KMS-11 (cell line): ENCODE data around the gene HOXD4.

Experiments
- H2AFZ ChIP-seq: fragments of 200-600 bp; sonication (generic); 2 replicates; pipeline ENCODE4 v1.6.1; 2016; ENCODE audit warnings: antibody characterized with exemption, mixed run types, low read depth
- H3K27ac ChIP-seq: fragments of 200-600 bp; sonication (generic); 2 replicates; pipeline ENCODE4 v1.6.1; 2016; ENCODE audit warnings: mild to moderate bottlenecking, mixed run types
- H3K27me3 ChIP-seq: fragments of 200-600 bp; sonication (generic); 2 replicates; pipeline ENCODE4 v1.6.1; 2017; ENCODE audit warnings: mild to moderate bottlenecking, low read depth, mixed run types, moderate library complexity; ENCODE audit not compliant: insufficient read depth
- H3K36me3 ChIP-seq: fragments of 200-600 bp; sonication (generic); 2 replicates; pipeline ENCODE4 v1.6.1; 2017; ENCODE audit warnings: mild to moderate bottlenecking, mixed run types; ENCODE audit not compliant: insufficient read depth
- H3K4me1 ChIP-seq: fragments of 200-600 bp; sonication (generic); 2 replicates; pipeline ENCODE4 v1.6.1; 2016; ENCODE audit warnings: mild to moderate bottlenecking, low read depth, mixed run types; ENCODE audit not compliant: poor library complexity, severe bottlenecking
- H3K4me2 ChIP-seq: fragments of 200-600 bp; sonication (generic); 2 replicates; pipeline ENCODE4 v1.7.0; 2016; ENCODE audit warnings: mild to moderate bottlenecking, mixed run types
- H3K4me3 ChIP-seq: fragments of 200-600 bp; sonication (generic); IDR thresholded peaks from 2 replicates; pipeline ENCODE4 v1.6.1; 2017; ENCODE audit warnings: low read depth, low read length, mixed read lengths; ENCODE audit not compliant: insufficient read depth
- H3K79me2 ChIP-seq: fragments of 200-600 bp; sonication (generic); 2 replicates; pipeline ENCODE4 v1.6.1; 2016; ENCODE audit warnings: low read depth, mixed run types; ENCODE audit not compliant: insufficient read depth
- H3K9ac ChIP-seq: fragments of 200-600 bp; sonication (generic); 2 replicates; pipeline ENCODE4 v1.6.1; 2016; ENCODE audit warnings: mild to moderate bottlenecking, mixed run types
- H4K20me1 ChIP-seq: fragments of 200-600 bp; sonication (generic); 2 replicates; pipeline ENCODE4 v1.6.1; 2016; ENCODE audit warnings: mild to moderate bottlenecking, mixed run types; ENCODE audit not compliant: insufficient read depth
- TF ChIP-seq, protein P1 (sequence below): fragments of 200-600 bp; sonication (generic); conservative IDR thresholded peaks from 2 replicates; pipeline ENCODE4 v1.6.1; 2017; ENCODE audit warnings: low read depth, mild to moderate bottlenecking, antibody characterized with exemption, low read length, moderate library complexity, mixed read lengths

HOXD4 gene

GRCh38 chr2:176130957-176131847 is 20.1 kb upstream of the HOXD4 start:
- H3K27ac ChIP-seq = no peak overlapping the region
- H4K20me1 ChIP-seq = no peaks in the 10 kb centered on the region
- H3K27me3 ChIP-seq = no peaks in the 10 kb centered on the region
- H2AFZ ChIP-seq = no peak overlapping the region
- no peaks in the 10 kb centered on the region for H3K79me2 ChIP-seq
- H3K4me2 ChIP-seq = no peak overlapping the region
- no peak overlapping the region for H3K4me3 ChIP-seq
- H3K4me1 ChIP-seq = peaks cover 12% of the 10 kb centered on the region
- TF ChIP-seq, protein P1, sequence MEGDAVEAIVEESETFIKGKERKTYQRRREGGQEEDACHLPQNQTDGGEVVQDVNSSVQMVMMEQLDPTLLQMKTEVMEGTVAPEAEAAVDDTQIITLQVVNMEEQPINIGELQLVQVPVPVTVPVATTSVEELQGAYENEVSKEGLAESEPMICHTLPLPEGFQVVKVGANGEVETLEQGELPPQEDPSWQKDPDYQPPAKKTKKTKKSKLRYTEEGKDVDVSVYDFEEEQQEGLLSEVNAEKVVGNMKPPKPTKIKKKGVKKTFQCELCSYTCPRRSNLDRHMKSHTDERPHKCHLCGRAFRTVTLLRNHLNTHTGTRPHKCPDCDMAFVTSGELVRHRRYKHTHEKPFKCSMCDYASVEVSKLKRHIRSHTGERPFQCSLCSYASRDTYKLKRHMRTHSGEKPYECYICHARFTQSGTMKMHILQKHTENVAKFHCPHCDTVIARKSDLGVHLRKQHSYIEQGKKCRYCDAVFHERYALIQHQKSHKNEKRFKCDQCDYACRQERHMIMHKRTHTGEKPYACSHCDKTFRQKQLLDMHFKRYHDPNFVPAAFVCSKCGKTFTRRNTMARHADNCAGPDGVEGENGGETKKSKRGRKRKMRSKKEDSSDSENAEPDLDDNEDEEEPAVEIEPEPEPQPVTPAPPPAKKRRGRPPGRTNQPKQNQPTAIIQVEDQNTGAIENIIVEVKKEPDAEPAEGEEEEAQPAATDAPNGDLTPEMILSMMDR = no peak
- H3K36me3 ChIP-seq = no peaks in the 10 kb centered on the region
- no peak overlapping the region for H3K9ac ChIP-seq

DNA sequence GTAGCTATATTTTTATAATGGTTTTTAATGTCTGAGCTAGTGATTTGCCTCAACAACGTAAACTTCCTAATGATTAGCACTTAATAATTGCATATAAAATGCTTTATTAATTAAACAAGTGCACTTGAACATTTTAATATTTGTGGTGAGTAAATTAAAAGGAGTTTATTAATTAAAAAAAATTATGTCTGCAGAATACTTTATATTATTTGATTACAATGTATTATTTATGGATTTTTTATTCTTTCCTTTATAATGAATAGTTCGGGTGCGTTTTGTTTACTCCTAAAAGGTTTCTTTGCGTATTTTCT is 19.5 kb upstream of the HOXD4 start:
- TF ChIP-seq, protein P1 = no peak
- Histone ChIP-seq H3K4me1 (peaks cover 12% of the 10 kb centered on the region), H3K4me3 (no peak overlapping the region), H3K36me3 (no peaks in the 10 kb centered on the region), H3K79me2 (no peaks in the 10 kb centered on the region), H3K4me2 (no peak overlapping the region), H4K20me1 (no peaks in the 10 kb centered on the region), H2AFZ (no peak overlapping the region), H3K9ac (no peak overlapping the region), H3K27ac (no peak overlapping the region), H3K27me3 (no peaks in the 10 kb centered on the region)

DNA sequence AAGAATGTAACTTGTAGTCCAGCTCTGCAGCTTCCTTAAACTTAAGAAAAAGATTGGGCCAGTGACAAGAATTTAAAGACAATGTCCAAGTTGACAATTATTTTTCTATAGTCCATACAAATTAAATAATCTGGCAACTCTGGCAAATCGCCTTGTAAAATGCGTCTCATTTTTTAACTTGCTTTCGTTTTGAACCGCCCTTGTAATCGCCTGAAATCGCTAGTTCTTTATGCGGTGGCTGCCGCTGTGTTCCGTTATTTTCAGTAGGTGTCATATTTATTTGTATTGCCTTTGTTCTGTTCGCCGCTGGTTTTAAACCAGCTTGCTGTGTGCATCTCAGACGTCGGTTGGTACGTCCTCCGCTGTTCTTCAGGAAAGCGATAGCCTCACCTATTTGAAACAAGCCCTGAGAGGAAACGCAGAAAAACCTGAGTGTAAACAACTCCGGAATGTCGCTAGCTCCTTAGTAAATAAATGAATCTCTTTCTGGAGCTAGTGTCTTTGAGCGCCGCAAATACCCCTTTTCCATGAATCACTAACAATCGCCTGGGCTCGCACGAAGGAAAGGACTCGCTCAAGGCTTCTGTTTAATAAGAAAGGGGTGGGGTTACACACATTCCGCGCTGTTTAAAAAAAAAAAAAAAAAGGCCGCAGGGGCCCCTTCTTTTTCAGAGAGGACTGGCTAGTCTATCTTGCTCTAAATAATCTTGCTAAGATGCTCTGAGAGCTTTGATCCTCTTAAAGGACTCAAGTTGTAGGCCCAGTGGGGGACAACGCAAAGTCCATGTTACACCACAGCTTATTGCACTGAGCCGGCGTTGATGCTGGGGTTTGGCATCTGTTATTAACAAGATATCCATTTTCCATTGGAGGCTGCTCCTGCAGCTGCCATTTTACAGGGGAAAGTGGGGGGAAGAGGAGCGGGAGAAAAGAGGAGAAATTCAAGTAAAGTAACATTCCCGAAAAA is 18.9 kb upstream of the HOXD4 start:
- Histone ChIP-seq H3K79me2 (no peaks in the 10 kb centered on the region), H3K4me2 (no peak overlapping the region), H3K4me3 (no peak overlapping the region), H2AFZ (no peak overlapping the region), H3K27ac (no peak overlapping the region), H4K20me1 (no peaks in the 10 kb centered on the region), H3K36me3 (no peaks in the 10 kb centered on the region), H3K9ac (no peak overlapping the region), H3K4me1 (peaks cover 19% of the 10 kb centered on the region), H3K27me3 (no peaks in the 10 kb centered on the region)
- TF ChIP-seq, protein P1 = no peak

- Histone ChIP-seq H3K36me3 (no peaks in the 10 kb centered on the region), H3K27me3 (no peaks in the 10 kb centered on the region), H3K9ac (no peak overlapping the region), H4K20me1 (no peaks in the 10 kb centered on the region), H3K4me2 (no peak overlapping the region), H3K4me1 (peaks cover 26% of the 10 kb centered on the region), H3K79me2 (no peaks in the 10 kb centered on the region), H2AFZ (no peak overlapping the region), H3K27ac (no peak overlapping the region), H3K4me3 (no peak overlapping the region)
- TF ChIP-seq, protein P1 = no peak
These were observed 18.0 kb upstream of the HOXD4 start for GRCh38 chr2:176133389-176133788.
